Fibroblast of mammary gland (primary cell): ENCODE measurements around the gene C2orf92.
A peak's percentile ranks its signal among the peaks of the same experiment; 100 is the strongest.

Experiments
- DNase-seq: peaks from one replicate; pipeline ENCODE4 v3.0.0-alpha.2; 2010; ENCODE audit warnings: low read depth
- H3K4me3 ChIP-seq: 2 replicates; pipeline ENCODE4 v1.5.1; 2011; ENCODE audit warnings: low read depth, mild to moderate bottlenecking, low read length, moderate library complexity; ENCODE audit not compliant: control insufficient read depth
- TF ChIP-seq, protein P1 (sequence below): conservative IDR thresholded peaks from 2 replicates; pipeline ENCODE4 v1.5.1; 2011; ENCODE audit warnings: low read depth, low read length, inconsistent platforms; ENCODE audit not compliant: control insufficient read depth, insufficient read depth

C2orf92 gene

GRCh38 chr2:97656905-97657587, 12.5 kb upstream of the C2orf92 start:
- TF ChIP-seq, protein P1, sequence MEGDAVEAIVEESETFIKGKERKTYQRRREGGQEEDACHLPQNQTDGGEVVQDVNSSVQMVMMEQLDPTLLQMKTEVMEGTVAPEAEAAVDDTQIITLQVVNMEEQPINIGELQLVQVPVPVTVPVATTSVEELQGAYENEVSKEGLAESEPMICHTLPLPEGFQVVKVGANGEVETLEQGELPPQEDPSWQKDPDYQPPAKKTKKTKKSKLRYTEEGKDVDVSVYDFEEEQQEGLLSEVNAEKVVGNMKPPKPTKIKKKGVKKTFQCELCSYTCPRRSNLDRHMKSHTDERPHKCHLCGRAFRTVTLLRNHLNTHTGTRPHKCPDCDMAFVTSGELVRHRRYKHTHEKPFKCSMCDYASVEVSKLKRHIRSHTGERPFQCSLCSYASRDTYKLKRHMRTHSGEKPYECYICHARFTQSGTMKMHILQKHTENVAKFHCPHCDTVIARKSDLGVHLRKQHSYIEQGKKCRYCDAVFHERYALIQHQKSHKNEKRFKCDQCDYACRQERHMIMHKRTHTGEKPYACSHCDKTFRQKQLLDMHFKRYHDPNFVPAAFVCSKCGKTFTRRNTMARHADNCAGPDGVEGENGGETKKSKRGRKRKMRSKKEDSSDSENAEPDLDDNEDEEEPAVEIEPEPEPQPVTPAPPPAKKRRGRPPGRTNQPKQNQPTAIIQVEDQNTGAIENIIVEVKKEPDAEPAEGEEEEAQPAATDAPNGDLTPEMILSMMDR: no peak
- no peak for DNase-seq
- no peak overlapping the region for H3K4me3 ChIP-seq

- no peak for DNase-seq
- H3K4me3 ChIP-seq: no peak overlapping the region
- TF ChIP-seq, protein P1: no peak
Observed at GRCh38 chr2:97657986-97658690, 11.4 kb upstream of the C2orf92 start.

DNA sequence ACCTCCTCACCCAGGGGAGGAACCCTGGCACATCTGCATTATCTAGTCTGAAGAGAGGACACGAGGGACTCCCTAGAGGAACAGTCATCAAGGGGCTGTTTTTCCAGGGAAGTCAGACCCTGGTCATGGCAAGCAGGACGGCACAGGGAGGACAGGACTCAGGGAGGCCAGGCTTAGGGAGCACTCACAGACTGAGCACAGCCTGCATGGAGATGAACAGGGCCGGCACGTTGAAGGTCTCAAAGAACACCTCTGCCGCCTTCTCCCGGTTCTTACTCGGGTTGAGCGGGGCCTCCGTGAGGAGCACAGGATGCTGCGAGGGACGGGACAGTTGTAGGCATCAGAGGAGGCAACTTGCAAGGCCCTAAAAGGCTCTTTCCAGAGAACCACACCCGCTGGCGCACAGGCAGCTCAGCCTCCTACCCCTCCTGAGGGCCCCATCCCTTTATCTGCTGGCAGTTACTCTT, 10.8 kb upstream of the C2orf92 start:
- no peak for DNase-seq
- no peak overlapping the region for H3K4me3 ChIP-seq
- TF ChIP-seq, protein P1: no peak

- no peak for DNase-seq
- TF ChIP-seq, protein P1: no peak
- H3K4me3 ChIP-seq: no peak overlapping the region
Observed at GRCh38 chr2:97659256-97660043, 10.1 kb upstream of the C2orf92 start.

DNA sequence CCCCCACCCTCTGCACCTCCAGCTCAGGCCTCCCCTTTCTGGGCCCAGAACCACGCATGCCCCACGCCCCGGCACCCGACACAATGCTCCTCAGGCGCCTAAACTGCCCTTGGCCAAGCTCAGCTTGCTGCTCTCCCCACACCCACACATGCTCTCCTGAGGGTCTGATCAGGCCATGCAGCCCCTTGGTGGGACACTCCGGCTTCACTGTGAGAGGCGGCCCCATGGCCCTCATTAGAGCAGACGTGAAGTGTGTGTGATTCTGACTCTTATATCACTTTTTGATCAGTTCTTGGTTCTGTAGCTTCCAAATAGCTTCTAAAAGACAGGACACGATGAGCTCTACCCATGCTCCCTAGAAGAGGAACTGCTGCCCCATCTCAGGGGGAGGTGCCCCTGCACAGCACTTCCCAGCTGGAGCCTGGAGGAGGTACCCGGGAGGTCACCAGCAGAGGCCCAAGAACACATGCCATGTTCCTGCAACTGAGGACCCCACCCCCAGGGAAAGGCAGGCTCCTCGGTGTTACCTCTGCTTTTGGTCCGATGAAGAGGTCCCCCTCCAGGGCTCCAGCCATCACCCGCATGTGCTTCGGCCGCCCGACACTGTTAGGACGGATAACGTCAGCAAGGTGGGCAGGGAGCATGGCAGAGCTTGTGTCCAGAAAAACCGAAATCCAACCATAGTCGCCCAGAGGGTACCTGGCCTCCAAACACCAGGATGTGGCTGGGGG, 9.3 kb upstream of the C2orf92 start:
- no peak for DNase-seq
- no peak overlapping the region for H3K4me3 ChIP-seq
- TF ChIP-seq, protein P1: no peak

DNA sequence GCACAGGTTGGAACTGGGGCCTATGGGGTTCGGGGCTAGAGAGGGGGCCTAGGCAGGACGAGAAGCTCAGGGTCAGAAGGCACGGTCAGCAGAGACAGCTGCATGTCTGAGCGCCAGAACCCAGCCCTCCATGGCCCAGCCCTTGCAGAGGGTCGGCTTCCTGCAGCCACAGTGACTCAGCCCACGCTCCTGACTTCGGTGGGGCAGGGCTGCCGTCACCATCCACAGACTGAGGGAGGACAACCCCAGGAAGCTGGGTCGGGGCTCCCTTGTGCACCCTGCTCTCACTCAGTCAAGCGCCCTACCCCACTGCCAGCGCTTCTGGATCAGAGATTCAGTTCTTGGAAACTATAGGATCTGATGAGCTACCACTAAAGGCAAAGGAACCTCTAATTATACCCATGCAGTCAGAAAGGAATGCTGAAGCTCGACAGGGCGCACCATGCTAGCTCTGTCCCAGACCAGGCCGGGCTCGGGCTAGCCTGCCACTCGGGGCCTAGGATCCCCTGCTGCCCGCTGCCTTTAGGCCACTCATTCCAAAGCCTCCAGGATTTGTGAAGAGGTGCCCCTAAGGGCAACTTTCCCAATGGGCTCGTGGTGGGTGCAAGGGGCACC, 8.6 kb upstream of the C2orf92 start:
- peak; percentile 35 for DNase-seq

More for the DNA sequence above, 8.6 kb upstream of the C2orf92 start:
- TF ChIP-seq, protein P1: no peak
- H3K4me3 ChIP-seq: no peak overlapping the region
